ENCODE data around the gene RAD54L.
A peak's percentile ranks its signal among the peaks of the same experiment; 100 is the strongest.
"Not testable (repeated sequence)": the region's sequence is repeated elsewhere in the genome, so short reads cannot be mapped to it uniquely, and the experiment has no call there.

RAD54L gene

DNA sequence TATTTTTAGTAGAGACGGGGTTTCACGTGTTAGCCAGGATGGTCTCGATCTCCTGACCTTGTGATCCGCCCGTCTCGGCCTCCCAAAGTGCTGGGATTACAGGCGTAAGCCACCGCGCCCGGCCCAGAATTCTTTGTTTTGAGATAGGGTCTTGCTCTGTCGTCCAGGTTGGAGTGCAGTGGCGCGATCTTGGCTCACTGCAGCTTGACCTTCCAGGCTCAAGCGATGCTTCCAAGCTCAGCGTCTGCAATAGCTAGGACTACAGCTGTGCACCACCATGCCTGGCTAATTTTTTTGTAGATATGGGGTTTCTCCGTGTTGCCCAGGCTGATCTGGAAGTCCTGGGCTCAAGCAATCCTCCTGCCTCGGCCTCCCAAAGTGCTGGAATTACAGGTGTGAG lies 1.4 kb upstream of the RAD54L start:
- not testable (repeated sequence) for H3K4me3 ChIP-seq (ENCODE audit: low read length); H3K9me3 ChIP-seq (ENCODE audit: low read length); H3K27me3 ChIP-seq (ENCODE audit: insufficient read depth, low read length)
- H3K4me1 ChIP-seq (ENCODE audit: insufficient read depth, low read length) = peaks cover 21% of the 10 kb centered on the region
- H3K36me3 ChIP-seq (ENCODE audit: insufficient read depth, low read length) = peaks cover 14% of the 10 kb centered on the region
- peak overlapping the region; percentile 95 for H2AFZ ChIP-seq (ENCODE audit: low read depth, low read length)

DNA sequence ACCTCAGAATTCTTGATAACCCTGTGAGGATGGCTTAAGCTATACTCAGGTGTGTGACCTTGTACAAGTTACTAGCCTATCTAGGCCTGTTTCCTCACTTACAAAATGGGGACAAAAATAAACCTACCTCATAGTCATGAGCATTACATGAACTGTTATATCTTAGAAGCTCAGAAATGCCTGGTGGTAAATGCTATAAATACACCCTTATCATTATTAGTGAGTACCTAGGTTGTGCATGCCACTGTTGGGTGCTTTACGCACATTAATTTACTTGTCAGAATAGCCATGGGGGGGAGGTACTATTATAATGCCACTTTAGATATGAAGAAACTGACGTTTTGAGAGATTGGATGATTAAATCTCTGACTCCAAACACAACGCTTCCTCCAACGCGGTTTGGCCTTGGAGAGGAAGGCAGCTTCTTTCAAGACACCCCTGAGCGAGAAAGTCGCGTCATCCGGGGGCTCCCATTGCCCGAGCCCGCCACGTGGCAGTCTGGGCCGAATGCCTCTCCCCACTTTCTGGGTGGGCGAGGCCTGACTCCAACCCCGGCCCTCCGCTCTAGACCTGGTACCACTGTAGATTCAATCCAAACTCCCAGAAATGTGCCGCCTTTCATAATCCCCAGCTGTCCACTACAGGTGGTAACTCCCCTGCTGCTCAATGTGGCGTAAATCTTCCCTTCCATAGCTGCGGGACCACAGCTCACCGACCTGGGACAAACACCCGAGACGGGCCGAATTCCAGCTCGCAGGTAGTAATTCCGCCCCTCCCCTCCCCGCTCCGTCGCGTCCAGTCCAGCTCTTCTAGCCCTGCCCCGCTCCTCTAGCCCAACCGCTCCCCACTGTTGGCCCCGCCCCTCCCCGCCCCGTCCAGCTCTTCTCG lies 771 bp upstream of the RAD54L start:
- Histone ChIP-seq H3K4me3 (ENCODE audit: low read length) (peak overlapping the region; percentile 86), H3K36me3 (ENCODE audit: insufficient read depth, low read length) (peaks cover 20% of the 10 kb centered on the region), H3K4me1 (ENCODE audit: insufficient read depth, low read length) (peaks cover 21% of the 10 kb centered on the region), H3K27me3 (ENCODE audit: insufficient read depth, low read length) (no peaks in the 10 kb centered on the region), H3K9me3 (ENCODE audit: low read length) (peaks cover 3% of the 10 kb centered on the region), H2AFZ (ENCODE audit: low read depth, low read length) (peak overlapping the region; percentile 95)

DNA sequence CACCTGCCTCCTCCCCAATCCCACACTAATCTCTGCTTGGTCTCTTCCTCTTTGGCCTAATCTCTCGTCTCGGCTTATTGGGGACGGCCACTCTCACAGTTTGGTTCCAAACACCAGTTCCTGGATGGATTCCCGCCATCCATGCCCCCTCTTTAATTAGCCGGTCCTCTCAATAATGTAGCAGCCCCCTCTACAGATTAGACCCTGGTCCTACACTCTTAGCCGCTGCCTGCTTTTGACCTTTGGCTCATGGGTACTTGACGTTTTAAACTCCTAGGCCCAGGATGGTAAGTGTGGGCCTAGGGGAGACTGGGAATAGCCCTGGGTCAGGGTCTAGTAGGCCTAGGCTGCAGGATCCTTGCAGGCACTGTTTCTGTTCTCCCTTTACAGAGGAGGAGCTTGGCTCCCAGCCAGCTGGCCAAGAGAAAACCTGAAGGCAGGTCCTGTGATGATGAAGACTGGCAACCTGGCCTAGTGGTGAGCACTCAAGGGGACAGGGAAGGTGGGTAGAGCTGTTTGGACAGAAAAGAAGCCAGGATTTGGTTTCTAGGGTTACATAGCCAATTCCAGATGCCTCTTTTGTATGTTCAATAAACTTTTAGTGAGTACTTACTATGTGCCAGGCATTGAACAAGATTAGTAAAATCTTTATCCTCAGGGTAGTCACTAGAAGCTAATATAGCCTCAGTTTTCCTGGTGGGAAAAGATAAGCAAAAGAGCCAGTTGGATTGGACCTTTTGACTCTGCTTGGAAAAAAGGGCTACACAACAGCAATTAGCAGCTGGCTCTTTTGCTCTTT lies 758 bp downstream of the RAD54L start:
- H3K36me3 ChIP-seq (ENCODE audit: insufficient read depth, low read length) = peaks cover 32% of the 10 kb centered on the region
- no peak overlapping the region for H2AFZ ChIP-seq (ENCODE audit: low read depth, low read length)
- peak overlapping the region; percentile 66 for H3K4me3 ChIP-seq (ENCODE audit: low read length)
- peaks cover 21% of the 10 kb centered on the region for H3K4me1 ChIP-seq (ENCODE audit: insufficient read depth, low read length)
- no peaks in the 10 kb centered on the region for H3K27me3 ChIP-seq (ENCODE audit: insufficient read depth, low read length)
- H3K9me3 ChIP-seq (ENCODE audit: low read length) = no peaks in the 10 kb centered on the region

DNA sequence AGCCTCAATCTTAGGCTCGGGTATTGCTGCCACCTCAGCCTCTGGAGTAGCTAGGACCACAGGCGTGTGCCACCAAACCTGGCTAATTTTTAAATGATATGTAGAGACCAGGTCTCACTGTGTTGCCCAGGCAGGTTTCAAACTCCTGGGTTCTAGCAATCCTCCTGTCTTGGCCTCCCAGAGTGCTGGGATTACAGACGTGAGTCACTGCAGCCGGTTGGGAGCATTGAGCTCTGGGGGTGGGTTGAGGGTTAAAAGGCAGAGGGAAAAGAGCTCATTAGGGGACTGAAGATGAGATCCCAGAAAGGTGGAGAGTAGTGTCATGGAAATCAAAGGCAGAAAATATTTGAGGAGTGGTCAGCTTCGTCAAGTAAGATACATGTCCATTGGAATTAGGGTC lies 7.1 kb downstream of the RAD54L start:
- Histone ChIP-seq H2AFZ (ENCODE audit: low read depth, low read length) (no peak overlapping the region), H3K36me3 (ENCODE audit: insufficient read depth, low read length) (peaks cover 67% of the 10 kb centered on the region), H3K4me3 (ENCODE audit: low read length) (no peak overlapping the region), H3K4me1 (ENCODE audit: insufficient read depth, low read length) (no peaks in the 10 kb centered on the region), H3K9me3 (ENCODE audit: low read length) (no peaks in the 10 kb centered on the region), H3K27me3 (ENCODE audit: insufficient read depth, low read length) (no peaks in the 10 kb centered on the region)

DNA sequence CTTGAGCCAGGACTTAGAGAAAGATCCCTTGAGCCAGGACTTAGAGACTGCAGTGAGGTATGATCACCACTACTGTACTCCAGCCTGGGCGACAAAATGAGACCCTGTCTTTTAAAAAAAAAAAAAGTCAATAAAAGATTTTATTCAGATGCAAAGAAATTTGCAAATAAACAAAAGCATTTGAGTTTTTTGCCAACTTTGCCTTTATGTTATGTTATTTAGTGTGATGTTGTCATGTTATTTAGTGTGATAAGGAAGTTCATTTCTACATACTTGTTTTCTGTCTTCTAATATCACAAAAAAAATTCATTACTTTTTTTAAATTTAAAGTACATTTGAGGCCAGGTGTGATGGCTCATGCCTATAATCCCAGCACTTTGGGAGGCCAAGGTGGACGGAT lies 9.0 kb downstream of the RAD54L start:
- H2AFZ ChIP-seq (ENCODE audit: low read depth, low read length) = no peak overlapping the region

DNA sequence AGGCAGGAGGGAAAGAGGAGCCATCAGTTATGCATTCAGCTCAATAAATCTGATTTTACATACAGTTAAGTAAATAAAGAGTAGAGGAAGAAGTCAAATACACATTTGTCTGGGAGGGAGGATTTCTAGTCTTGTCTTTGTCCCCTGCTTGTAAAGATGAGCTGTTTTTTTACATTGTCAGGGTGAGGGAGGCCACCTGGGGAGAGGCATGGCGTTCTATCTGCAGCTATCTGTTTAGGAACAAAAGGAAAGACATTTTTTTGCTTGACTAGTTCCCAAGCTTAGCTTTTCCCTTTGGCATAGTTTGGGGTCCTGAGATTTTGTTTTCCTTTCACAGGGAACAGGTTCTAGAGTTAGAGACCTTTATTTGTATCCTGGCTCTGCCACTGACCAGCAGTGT lies 14.9 kb downstream of the RAD54L start:
- no peak overlapping the region for H2AFZ ChIP-seq (ENCODE audit: low read depth, low read length)
- H3K36me3 ChIP-seq (ENCODE audit: insufficient read depth, low read length) = peaks cover 91% of the 10 kb centered on the region
- H3K9me3 ChIP-seq (ENCODE audit: low read length) = no peaks in the 10 kb centered on the region
- H3K27me3 ChIP-seq (ENCODE audit: insufficient read depth, low read length) = no peaks in the 10 kb centered on the region
- no peak overlapping the region for H3K4me3 ChIP-seq (ENCODE audit: low read length)
- no peaks in the 10 kb centered on the region for H3K4me1 ChIP-seq (ENCODE audit: insufficient read depth, low read length)

More for the DNA sequence above, 9.0 kb downstream of the RAD54L start:
- Histone ChIP-seq H3K36me3 (ENCODE audit: insufficient read depth, low read length) (peaks cover 73% of the 10 kb centered on the region), H3K27me3 (ENCODE audit: insufficient read depth, low read length) (no peaks in the 10 kb centered on the region), H3K4me3 (ENCODE audit: low read length) (no peak overlapping the region), H3K9me3 (ENCODE audit: low read length) (no peaks in the 10 kb centered on the region), H3K4me1 (ENCODE audit: insufficient read depth, low read length) (no peaks in the 10 kb centered on the region)

DNA sequence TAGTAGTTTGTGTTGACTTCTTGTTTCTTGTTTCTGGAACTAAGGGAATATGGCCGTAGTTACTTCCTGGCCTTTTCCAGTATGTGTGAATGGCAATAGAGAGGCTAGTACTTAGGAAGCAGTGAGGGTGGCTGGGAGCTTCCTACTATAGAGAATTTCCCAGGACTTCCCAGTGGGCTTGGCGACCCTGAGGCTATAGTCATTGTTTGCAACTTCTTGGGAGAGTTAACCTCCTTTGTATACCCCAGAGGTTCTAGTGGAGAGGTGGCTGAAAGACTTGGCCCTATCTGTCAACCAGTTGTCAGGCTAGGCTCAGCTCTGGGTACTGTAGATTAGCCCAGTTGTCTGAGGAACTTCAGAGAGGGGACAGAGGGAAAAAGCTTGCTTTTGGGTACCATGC lies 15.6 kb downstream of the RAD54L start:
- Histone ChIP-seq H3K4me1 (ENCODE audit: insufficient read depth, low read length) (no peaks in the 10 kb centered on the region), H3K27me3 (ENCODE audit: insufficient read depth, low read length) (no peaks in the 10 kb centered on the region), H3K36me3 (ENCODE audit: insufficient read depth, low read length) (peaks cover 93% of the 10 kb centered on the region), H3K4me3 (ENCODE audit: low read length) (no peak overlapping the region), H2AFZ (ENCODE audit: low read depth, low read length) (no peak overlapping the region), H3K9me3 (ENCODE audit: low read length) (no peaks in the 10 kb centered on the region)

DNA sequence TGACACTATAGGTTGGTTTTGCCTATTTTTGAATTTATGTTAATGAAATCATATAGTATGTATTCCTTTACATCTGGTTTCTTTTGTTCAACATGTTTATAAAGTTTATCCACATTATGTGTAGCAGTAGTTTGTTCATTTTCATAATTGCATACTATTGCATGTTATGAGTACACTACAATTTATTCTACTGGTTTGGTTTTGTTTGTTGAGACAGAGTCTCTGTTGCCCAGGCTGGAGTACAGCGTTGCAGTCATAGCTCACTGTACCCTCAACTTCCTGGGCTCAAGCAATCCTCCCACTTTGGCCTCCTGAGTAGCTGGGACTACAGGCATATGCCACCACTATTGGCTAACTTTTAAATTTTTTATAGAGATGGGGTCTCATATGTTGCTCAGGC lies 21.0 kb downstream of the RAD54L start:
- H2AFZ ChIP-seq (ENCODE audit: low read depth, low read length) = no peak overlapping the region
- peaks cover 90% of the 10 kb centered on the region for H3K36me3 ChIP-seq (ENCODE audit: insufficient read depth, low read length)
- no peaks in the 10 kb centered on the region for H3K4me1 ChIP-seq (ENCODE audit: insufficient read depth, low read length)
- H3K27me3 ChIP-seq (ENCODE audit: insufficient read depth, low read length) = no peaks in the 10 kb centered on the region
- H3K9me3 ChIP-seq (ENCODE audit: low read length) = no peaks in the 10 kb centered on the region
- no peak overlapping the region for H3K4me3 ChIP-seq (ENCODE audit: low read length)

DNA sequence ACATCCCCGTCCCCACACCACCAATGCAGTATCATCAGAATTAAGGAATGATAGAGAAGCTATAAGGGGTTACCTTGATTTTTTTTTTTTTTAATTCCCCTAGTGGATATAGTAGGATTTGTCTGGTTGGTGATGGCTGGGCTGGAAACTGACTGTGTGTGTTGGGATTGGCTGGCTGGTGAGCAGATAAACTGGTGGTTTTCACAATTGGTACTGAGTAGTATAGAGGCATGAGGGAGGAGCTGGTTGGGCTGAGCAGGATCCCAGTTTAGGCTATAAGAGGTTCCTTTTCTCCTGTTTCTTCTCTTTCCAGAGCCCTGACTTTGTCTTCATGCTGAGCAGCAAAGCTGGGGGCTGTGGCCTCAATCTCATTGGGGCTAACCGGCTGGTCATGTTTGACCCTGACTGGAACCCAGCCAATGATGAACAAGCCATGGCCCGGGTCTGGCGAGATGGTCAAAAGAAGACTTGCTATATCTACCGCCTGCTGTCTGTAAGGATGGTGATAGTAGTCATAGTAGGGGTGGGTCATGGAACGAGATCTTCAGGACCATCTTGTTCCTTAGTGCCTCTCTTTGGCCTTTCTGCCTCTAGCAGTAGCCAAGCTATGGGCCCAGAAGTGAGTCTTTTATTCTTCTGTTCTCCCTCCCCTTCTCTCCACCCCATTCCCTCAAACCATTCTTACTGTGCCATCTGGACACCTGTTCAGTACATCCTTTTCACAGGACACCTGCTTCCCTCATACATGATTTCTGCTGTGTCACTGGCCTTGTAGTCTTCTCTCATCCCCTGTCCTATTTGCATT lies 26.9 kb downstream of the RAD54L start:
- Histone ChIP-seq H3K27me3 (ENCODE audit: insufficient read depth, low read length) (no peaks in the 10 kb centered on the region), H3K4me1 (ENCODE audit: insufficient read depth, low read length) (no peaks in the 10 kb centered on the region), H3K4me3 (ENCODE audit: low read length) (no peak overlapping the region), H3K36me3 (ENCODE audit: insufficient read depth, low read length) (peaks cover 85% of the 10 kb centered on the region), H2AFZ (ENCODE audit: low read depth, low read length) (no peak overlapping the region), H3K9me3 (ENCODE audit: low read length) (no peaks in the 10 kb centered on the region)

DNA sequence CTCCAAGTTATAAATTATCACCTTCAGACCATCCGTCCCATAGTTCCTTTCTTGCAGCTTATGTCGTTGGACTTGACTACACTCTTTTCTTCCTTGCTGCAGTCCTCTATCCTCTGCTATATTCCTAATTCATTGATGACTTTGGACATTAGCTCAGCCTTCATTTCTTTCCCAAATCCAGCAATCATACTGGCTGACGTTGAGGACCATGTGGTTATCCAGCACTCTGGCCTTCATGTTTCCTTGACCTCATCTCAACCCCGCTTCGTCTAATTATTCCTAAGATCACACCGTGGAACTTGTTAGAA lies 27.4 kb downstream of the RAD54L start:
- Histone ChIP-seq H3K27me3 (ENCODE audit: insufficient read depth, low read length) (no peaks in the 10 kb centered on the region), H3K4me3 (ENCODE audit: low read length) (no peak overlapping the region), H3K36me3 (ENCODE audit: insufficient read depth, low read length) (peaks cover 89% of the 10 kb centered on the region), H2AFZ (ENCODE audit: low read depth, low read length) (no peak overlapping the region), H3K9me3 (ENCODE audit: low read length) (no peaks in the 10 kb centered on the region), H3K4me1 (ENCODE audit: insufficient read depth, low read length) (no peaks in the 10 kb centered on the region)

DNA sequence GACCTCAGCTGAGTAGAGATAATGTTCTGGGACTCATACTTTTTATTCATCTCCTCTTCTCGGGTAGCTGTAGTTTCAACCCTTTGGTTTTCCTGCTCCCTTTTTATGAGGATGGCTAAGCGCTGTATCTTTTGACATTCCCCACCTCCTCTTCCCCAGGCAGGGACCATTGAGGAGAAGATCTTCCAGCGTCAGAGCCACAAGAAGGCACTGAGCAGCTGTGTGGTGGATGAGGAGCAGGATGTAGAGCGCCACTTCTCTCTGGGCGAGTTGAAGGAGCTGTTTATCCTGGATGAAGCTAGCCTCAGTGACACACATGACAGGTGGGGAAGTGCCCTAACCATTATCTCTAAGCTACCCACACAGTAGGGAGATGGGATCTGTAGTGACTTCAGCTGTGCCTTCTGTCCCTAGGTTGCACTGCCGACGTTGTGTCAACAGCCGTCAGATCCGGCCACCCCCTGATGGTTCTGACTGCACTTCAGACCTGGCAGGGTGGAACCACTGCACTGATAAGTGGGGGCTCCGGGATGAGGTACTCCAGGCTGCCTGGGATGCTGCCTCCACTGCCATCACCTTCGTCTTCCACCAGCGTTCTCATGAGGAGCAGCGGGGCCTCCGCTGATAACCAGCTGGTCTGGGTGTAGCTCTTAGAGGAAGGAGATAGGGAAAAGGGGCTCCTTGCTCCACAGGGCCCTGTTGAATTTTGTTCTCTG lies 30.3 kb downstream of the RAD54L start:
- Histone ChIP-seq H3K9me3 (ENCODE audit: low read length) (no peaks in the 10 kb centered on the region), H3K27me3 (ENCODE audit: insufficient read depth, low read length) (no peaks in the 10 kb centered on the region), H2AFZ (ENCODE audit: low read depth, low read length) (no peak overlapping the region), H3K4me3 (ENCODE audit: low read length) (no peak overlapping the region), H3K36me3 (ENCODE audit: insufficient read depth, low read length) (peaks cover 89% of the 10 kb centered on the region), H3K4me1 (ENCODE audit: insufficient read depth, low read length) (no peaks in the 10 kb centered on the region)

DNA sequence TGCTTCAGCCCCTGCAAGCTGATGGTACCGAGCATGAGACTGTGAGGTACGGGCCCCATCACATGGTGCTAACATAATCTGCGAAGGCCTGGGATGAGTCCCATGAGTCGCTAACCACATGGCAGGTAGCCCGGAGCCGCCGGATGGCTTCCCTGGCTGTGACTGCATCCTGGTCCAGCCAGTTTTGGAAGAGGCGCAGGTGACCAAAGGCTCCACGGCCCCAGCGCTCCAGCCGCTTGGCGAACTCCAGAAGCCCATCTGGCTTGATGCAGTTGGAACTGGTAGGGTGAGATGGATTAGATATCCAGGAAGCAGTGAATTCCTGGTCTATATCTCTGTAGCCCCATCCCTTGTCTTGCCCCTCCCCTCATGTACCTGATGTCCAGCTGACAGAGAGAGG lies 31.2 kb downstream of the RAD54L start:
- Histone ChIP-seq H3K4me3 (ENCODE audit: low read length) (no peak overlapping the region), H3K36me3 (ENCODE audit: insufficient read depth, low read length) (peaks cover 85% of the 10 kb centered on the region), H3K27me3 (ENCODE audit: insufficient read depth, low read length) (no peaks in the 10 kb centered on the region), H2AFZ (ENCODE audit: low read depth, low read length) (no peak overlapping the region), H3K4me1 (ENCODE audit: insufficient read depth, low read length) (no peaks in the 10 kb centered on the region), H3K9me3 (ENCODE audit: low read length) (no peaks in the 10 kb centered on the region)
